T-cell (primary cell): ENCODE results near the gene EDNRA. TPM values are rescaled to one million over a fixed set of nuclear protein-coding genes. Genes with fewer than 3 reads are reported as not detected.
"Not testable (repeated sequence)": the region's sequence is repeated elsewhere in the genome, so short reads cannot be mapped to it uniquely, and the experiment has no call there.

ENCODE experiments used
- ATAC-seq, 4 experiments: fragments of 200-7000 bp in 3 of 4; fragments of 150-1000 bp in 1 of 4; cut with Tn5 transposase; replicated peaks in 1 of 4; 1 replicate in 3 of 4; 2 replicates in 1 of 4; pipeline ENCODE4 v1.10.0; 2021; ENCODE audit warnings: moderate library complexity in 3 of 4, mild to moderate bottlenecking in 2 of 4, moderate number of reproducible peaks in 1 of 4
- CTCF ChIA-PET, 2 donors: fragments of 300-600 bp; sonication (Branson Sonifier 250); formaldehyde crosslinking; loops; one replicate each; lab custom pipeline; 2022; ENCODE audit warnings: antibody characterized with exemption in 2 of 2; lab: Charles Lee
- POLR2A ChIA-PET, 2 donors: fragments of 300-600 bp; sonication (Branson Sonifier 250); formaldehyde crosslinking; loops; one replicate each; lab custom pipeline; 2022; ENCODE audit warnings: antibody characterized with exemption in 2 of 2; lab: Charles Lee
- DNase-seq, 35 experiments: peaks; one replicate each; pipeline versions ENCODE4 v3.0.0 to v3.0.0-alpha.2; 2013 to 2023
- H3K27ac ChIP-seq: one replicate; pipeline ENCODE4 v1.5.1; 2013; ENCODE audit warnings: low read length
- H3K27me3 ChIP-seq, 2 experiments: replicated peaks in 1 of 2; 1 replicate in 1 of 2; 2 replicates in 1 of 2; pipeline versions ENCODE4 v1.6.1 to v1.7.0; 2013; ENCODE audit warnings: low read length in 1 of 2, mixed read lengths in 1 of 2; ENCODE audit not compliant: control insufficient read depth in 2 of 2, insufficient read depth in 2 of 2; ENCODE audit errors: extremely low read depth in 1 of 2
- H3K36me3 ChIP-seq, 2 donors: 1 replicate in 1 of 2; 2 replicates in 1 of 2; pipeline versions ENCODE4 v1.6.1 to v1.7.0; 2013; ENCODE audit warnings: low read length in 1 of 2; ENCODE audit not compliant: control insufficient read depth in 2 of 2, insufficient read depth in 1 of 2; ENCODE audit errors: extremely low read depth in 1 of 2
- H3K4me1 ChIP-seq, 2 experiments: 1 replicate in 1 of 2; 2 replicates in 1 of 2; pipeline versions ENCODE4 v1.6.1 to v1.7.0; 2013; ENCODE audit warnings: low read length in 2 of 2, mixed read lengths in 1 of 2; ENCODE audit not compliant: insufficient read depth in 2 of 2, control insufficient read depth in 1 of 2; ENCODE audit errors: extremely low read depth in 1 of 2
- H3K4me3 ChIP-seq, 2 donors: 1 replicate in 1 of 2; 2 replicates in 1 of 2; pipeline versions ENCODE4 v1.5.1 to v1.7.0; 2013; ENCODE audit warnings: mild to moderate bottlenecking in 2 of 2, low read length in 1 of 2, moderate library complexity in 1 of 2; ENCODE audit not compliant: control insufficient read depth in 1 of 2; ENCODE audit errors: extremely low read depth in 1 of 2
- H3K9me3 ChIP-seq: 2 replicates; pipeline ENCODE4 v1.7.0; 2013
- H3K27ac Mint-ChIP-seq, 2 donors: one replicate each; pipeline ENCODE4 v1.8.0; 2020 to 2021; ENCODE audit warnings: mild to moderate bottlenecking in 2 of 2, mixed read lengths in 2 of 2
- H3K27me3 Mint-ChIP-seq, 2 donors: one replicate each; pipeline ENCODE4 v1.8.0; 2021 to 2022; ENCODE audit warnings: mixed read lengths in 2 of 2
- H3K36me3 Mint-ChIP-seq: one replicate; pipeline ENCODE4 v1.8.0; 2021; ENCODE audit warnings: mixed read lengths
- H3K4me1 Mint-ChIP-seq, 3 donors: one replicate each; pipeline ENCODE4 v1.8.0; 2020 to 2022; ENCODE audit warnings: mixed read lengths in 3 of 3, mild to moderate bottlenecking in 1 of 3
- H3K4me3 Mint-ChIP-seq, 3 donors: one replicate each; pipeline ENCODE4 v1.8.0; 2020 to 2022; ENCODE audit warnings: mild to moderate bottlenecking in 3 of 3, mixed read lengths in 3 of 3, moderate library complexity in 3 of 3
- H3K9me3 Mint-ChIP-seq, 3 donors: one replicate each; pipeline ENCODE4 v1.8.0; 2020 to 2022; ENCODE audit warnings: mixed read lengths in 3 of 3
- WGBS: methylation state at CpG from one replicate; pipeline ENCODE4 v1.1.5; 2013; ENCODE audit warnings: missing lambda C conversion rate; ENCODE audit not compliant: insufficient coverage; 5-methylcytosine and 5-hydroxymethylcytosine counted together
- total RNA-seq, 35 experiments: library from RNA in 6 of 35; stranded (reverse) in 6 of 35; fragments of 120-200 nt in 1 of 35; gene quantifications; one replicate each; pipeline versions ENCODE4 v1.2.1 to v1.2.4 and lab custom pipeline; 2013 to 2026

The EDNRA gene
- total RNA-seq (under 1 TPM in 2 of 5 donors, not detected in 3; 0.06 to 0.29 TPM), total RNA-seq (lab: John Stamatoyannopoulos, UW) (0 to 0.07 (median 0) reads per million in 29 experiments)
- total RNA-seq (2013), result 0.17 TPM

GRCh38 chr4:147480891-147481576 lies at the start of gene EDNRA:
Gene EDNRA, plus strand, starts transcription at chr4:147481097. Its CDS starts 4,585 bp downstream, at chr4:147485682.
- DNase-seq (no peak), ATAC-seq (no peak)
- POLR2A ChIA-PET, result no interaction called here
- CTCF ChIA-PET, result no interaction called here
- H3K9me3 Mint-ChIP-seq, result no peaks in the 10 kb centered on the region
- no peak within 1 kb of the TSS for H3K27ac Mint-ChIP-seq
- H3K4me1 Mint-ChIP-seq, result peaks cover 0 to 6% (median 5%) of the 10 kb centered on the region in 3 donors
- Histone ChIP-seq H3K4me1 (no peaks in the 10 kb centered on the region), H3K4me3 (no peak within 1 kb of the TSS), H3K27ac (no peak within 1 kb of the TSS), H3K36me3 (no peaks in the 10 kb centered on the region), H3K9me3 (no peaks in the 10 kb centered on the region), H3K27me3 (peaks cover 2 to 25% of the 10 kb centered on the region in 2 experiments)
- 6% methylated on average over 61 of the region's 68 CpGs for WGBS
- peak within 1 kb of the TSS in 1 of 3 donors; percentile 21 for H3K4me3 Mint-ChIP-seq
- peaks cover 23 to 33% of the 10 kb centered on the region in 2 donors for H3K27me3 Mint-ChIP-seq
- H3K36me3 Mint-ChIP-seq, result no peaks in the 10 kb centered on the region

GRCh38 chr4:147434370-147434769 lies 46.5 kb upstream of the EDNRA start:
- H3K4me3 Mint-ChIP-seq, H3K9me3 ChIP-seq, H3K36me3 Mint-ChIP-seq, H3K27ac ChIP-seq, H3K27ac Mint-ChIP-seq, H3K4me3 ChIP-seq, H3K4me1 Mint-ChIP-seq, H3K27me3 Mint-ChIP-seq, H3K36me3 ChIP-seq, H3K4me1 ChIP-seq, POLR2A ChIA-PET, H3K27me3 ChIP-seq, ATAC-seq, CTCF ChIA-PET, DNase-seq: not testable (repeated sequence)
- WGBS, result 50% methylated on average over 1 of the region's 1 CpG
- peaks cover 7 to 13% (median 12%) of the 10 kb centered on the region in 3 donors for H3K9me3 Mint-ChIP-seq

GRCh38 chr4:147440442-147440841 lies 40.5 kb upstream of the EDNRA start:
- H3K4me3 ChIP-seq, result no peak overlapping the region
- POLR2A ChIA-PET, result no interaction called here
- Mint-ChIP-seq H3K36me3 (no peaks in the 10 kb centered on the region), H3K4me3 (no peak overlapping the region), H3K27me3 (no peaks in the 10 kb centered on the region), H3K4me1 (no peaks in the 10 kb centered on the region), H3K27ac (no peak overlapping the region), H3K9me3 (peaks cover 0 to 21% (median 10%) of the 10 kb centered on the region in 3 donors)
- no peak for DNase-seq
- H3K9me3 ChIP-seq, result no peaks in the 10 kb centered on the region
- H3K27me3 ChIP-seq, result no peaks in the 10 kb centered on the region
- H3K4me1 ChIP-seq, result no peaks in the 10 kb centered on the region
- H3K36me3 ChIP-seq, result no peaks in the 10 kb centered on the region
- ATAC-seq, result no peak
- no CpG with 5 or more reads among the region's 2 CpGs for whole genome bisulfite sequencing
- H3K27ac ChIP-seq, result no peak overlapping the region
- CTCF ChIA-PET, result no interaction called here

GRCh38 chr4:147447786-147448185 lies 33.1 kb upstream of the EDNRA start:
- no peak for DNase-seq
- ATAC-seq, result no peak
- Histone ChIP-seq H3K4me1 (no peaks in the 10 kb centered on the region), H3K27ac (no peak overlapping the region), H3K27me3 (no peaks in the 10 kb centered on the region), H3K36me3 (no peaks in the 10 kb centered on the region), H3K4me3 (no peak overlapping the region), H3K9me3 (no peaks in the 10 kb centered on the region)
- Mint-ChIP-seq H3K4me3 (no peak overlapping the region), H3K27me3 (peaks cover 0 to 1% of the 10 kb centered on the region in 2 donors), H3K36me3 (no peaks in the 10 kb centered on the region), H3K27ac (no peak overlapping the region), H3K4me1 (no peaks in the 10 kb centered on the region), H3K9me3 (peaks cover 0 to 7% (median 3%) of the 10 kb centered on the region in 3 donors)
- POLR2A ChIA-PET, result no interaction called here
- CTCF ChIA-PET, result interaction anchor here in 1 of 2 donors (0.6 kb wide), 1 partner anchor 63 kb away, joined by 3 read pairs; no protein-coding TSS in a partner anchor
- WGBS, result no CpG with 5 or more reads among the region's 2 CpGs

GRCh38 chr4:147453561-147454141 lies 27.2 kb upstream of the EDNRA start:
- Mint-ChIP-seq H3K27me3 (peaks cover 0 to 1% of the 10 kb centered on the region in 2 donors), H3K36me3 (no peaks in the 10 kb centered on the region), H3K4me3 (no peak overlapping the region), H3K27ac (no peak overlapping the region), H3K9me3 (no peaks in the 10 kb centered on the region), H3K4me1 (no peaks in the 10 kb centered on the region)
- H3K27ac ChIP-seq, result no peak overlapping the region
- H3K4me3 ChIP-seq, result no peak overlapping the region
- POLR2A ChIA-PET, result no interaction called here
- no peak for ATAC-seq
- H3K9me3 ChIP-seq, result no peaks in the 10 kb centered on the region
- no peaks in the 10 kb centered on the region for H3K4me1 ChIP-seq
- H3K27me3 ChIP-seq, result no peaks in the 10 kb centered on the region
- no CpG with 5 or more reads among the region's 2 CpGs for WGBS
- DNase-seq, result no peak
- CTCF ChIA-PET, result no interaction called here
- no peaks in the 10 kb centered on the region for H3K36me3 ChIP-seq

- Mint-ChIP-seq H3K36me3 (no peaks in the 10 kb centered on the region), H3K9me3 (no peaks in the 10 kb centered on the region), H3K27ac (no peak overlapping the region), H3K4me3 (no peak overlapping the region), H3K27me3 (no peaks in the 10 kb centered on the region), H3K4me1 (no peaks in the 10 kb centered on the region)
- no peaks in the 10 kb centered on the region for H3K9me3 ChIP-seq
- no peaks in the 10 kb centered on the region for H3K36me3 ChIP-seq
- DNase-seq, result no peak
- WGBS, result 77% methylated on average over 5 of the region's 5 CpGs
- no peaks in the 10 kb centered on the region for H3K27me3 ChIP-seq
- ATAC-seq, result no peak
- CTCF ChIA-PET, result no interaction called here
- H3K4me3 ChIP-seq, result no peak overlapping the region
- H3K27ac ChIP-seq, result no peak overlapping the region
- H3K4me1 ChIP-seq, result no peaks in the 10 kb centered on the region
- POLR2A ChIA-PET, result no interaction called here
Measured at GRCh38 chr4:147456706-147457105, 24.2 kb upstream of the EDNRA start.
